ENCODE measurements around the gene GPR108.

DNA sequence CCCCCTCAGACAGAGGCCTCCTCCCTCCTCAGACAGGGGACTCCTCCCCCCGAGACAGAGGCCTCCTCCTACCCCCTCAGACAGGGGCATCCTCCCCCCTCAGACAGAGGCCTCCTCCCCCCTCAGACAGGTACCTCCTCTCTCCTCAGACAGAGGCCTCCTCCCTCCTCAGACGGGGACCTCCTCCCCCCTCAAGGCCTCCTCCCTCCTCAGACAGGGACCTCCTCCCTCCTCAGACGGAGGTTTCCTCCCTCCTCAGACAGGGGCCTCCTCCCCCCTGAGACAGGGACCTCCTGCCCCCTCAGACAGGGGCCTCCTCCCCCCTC, 30.8 kb downstream of the GPR108 start:
- TF ChIP-seq, protein P1, sequence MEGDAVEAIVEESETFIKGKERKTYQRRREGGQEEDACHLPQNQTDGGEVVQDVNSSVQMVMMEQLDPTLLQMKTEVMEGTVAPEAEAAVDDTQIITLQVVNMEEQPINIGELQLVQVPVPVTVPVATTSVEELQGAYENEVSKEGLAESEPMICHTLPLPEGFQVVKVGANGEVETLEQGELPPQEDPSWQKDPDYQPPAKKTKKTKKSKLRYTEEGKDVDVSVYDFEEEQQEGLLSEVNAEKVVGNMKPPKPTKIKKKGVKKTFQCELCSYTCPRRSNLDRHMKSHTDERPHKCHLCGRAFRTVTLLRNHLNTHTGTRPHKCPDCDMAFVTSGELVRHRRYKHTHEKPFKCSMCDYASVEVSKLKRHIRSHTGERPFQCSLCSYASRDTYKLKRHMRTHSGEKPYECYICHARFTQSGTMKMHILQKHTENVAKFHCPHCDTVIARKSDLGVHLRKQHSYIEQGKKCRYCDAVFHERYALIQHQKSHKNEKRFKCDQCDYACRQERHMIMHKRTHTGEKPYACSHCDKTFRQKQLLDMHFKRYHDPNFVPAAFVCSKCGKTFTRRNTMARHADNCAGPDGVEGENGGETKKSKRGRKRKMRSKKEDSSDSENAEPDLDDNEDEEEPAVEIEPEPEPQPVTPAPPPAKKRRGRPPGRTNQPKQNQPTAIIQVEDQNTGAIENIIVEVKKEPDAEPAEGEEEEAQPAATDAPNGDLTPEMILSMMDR (IDR thresholded peaks at IDR 0.05; ENCODE audit: low read depth, low read length) = no peak
- TF ChIP-seq EZH2phosphoT487 (IDR thresholded peaks at IDR 0.05; ENCODE audit: low read depth) = no peak

Data from OCI-LY3 (cell line).